CD4-positive, alpha-beta T cell (primary cell): ENCODE results near the gene WFDC8. TPM values are rescaled to one million over a fixed set of nuclear protein-coding genes. Genes with fewer than 3 reads are reported as not detected.
"Not testable (repeated sequence)": the region's sequence is repeated elsewhere in the genome, so short reads cannot be mapped to it uniquely, and the experiment has no call there.

Experiments used
- ATAC-seq: fragments of 200-7000 bp; cut with Tn5 transposase; one replicate; pipeline ENCODE4 v1.10.0; 2022; ENCODE audit warnings: mild to moderate bottlenecking; ENCODE audit not compliant: poor library complexity
- CTCF ChIA-PET: fragments of 350-600 bp; sonication (Branson Sonifier 250); formaldehyde crosslinking; loops from one replicate; lab custom pipeline; 2021; ENCODE audit warnings: antibody characterized with exemption, inconsistent platforms; lab: Charles Lee
- POLR2A ChIA-PET: fragments of 350-600 bp; sonication (Branson Sonifier 250); formaldehyde crosslinking; loops from one replicate; lab custom pipeline; 2021; ENCODE audit warnings: antibody characterized with exemption, inconsistent platforms; lab: Charles Lee
- DNase-seq, 14 experiments: peaks; one replicate each; pipeline ENCODE4 v3.0.0-alpha.2; 2013 to 2020; ENCODE audit warnings: mixed read lengths in 2 of 14
- H3K27ac ChIP-seq, 2 donors: one replicate each; pipeline versions ENCODE4 v1.5.1 to v1.7.0; 2013; ENCODE audit warnings: low read length in 2 of 2, low read depth in 1 of 2, mild to moderate bottlenecking in 1 of 2
- H3K27me3 ChIP-seq, 2 experiments: 1 replicate in 1 of 2; 2 replicates in 1 of 2; pipeline versions ENCODE4 v1.6.1 to v1.7.0; 2013; ENCODE audit warnings: low read length in 2 of 2, control low read depth in 1 of 2, mild to moderate bottlenecking in 1 of 2, moderate library complexity in 1 of 2; ENCODE audit not compliant: insufficient read depth in 2 of 2, control insufficient read depth in 1 of 2
- H3K36me3 ChIP-seq: one replicate; pipeline ENCODE4 v1.6.1; 2013; ENCODE audit warnings: low read length, control low read depth; ENCODE audit not compliant: insufficient read depth
- H3K4me1 ChIP-seq: one replicate; pipeline ENCODE4 v1.6.1; 2013; ENCODE audit warnings: low read length, control low read depth; ENCODE audit not compliant: insufficient read depth
- H3K4me3 ChIP-seq: one replicate; pipeline ENCODE4 v1.5.1; 2013; ENCODE audit warnings: mild to moderate bottlenecking, low read length, moderate library complexity
- H3K9me3 ChIP-seq, 2 experiments: 1 replicate in 1 of 2; 2 replicates in 1 of 2; pipeline versions ENCODE4 v1.6.1 to v1.7.0; 2013; ENCODE audit warnings: low read length in 2 of 2, mild to moderate bottlenecking in 2 of 2, control low read depth in 1 of 2, moderate library complexity in 1 of 2; ENCODE audit not compliant: control insufficient read depth in 1 of 2, insufficient read depth in 1 of 2
- H3K27ac Mint-ChIP-seq: one replicate; pipeline ENCODE4 v1.8.0; 2020; ENCODE audit warnings: mixed read lengths
- H3K27me3 Mint-ChIP-seq: one replicate; pipeline ENCODE4 v1.8.0; 2021; ENCODE audit warnings: mixed read lengths
- H3K36me3 Mint-ChIP-seq: one replicate; pipeline ENCODE4 v1.8.0; 2021; ENCODE audit warnings: low read depth, mixed read lengths
- H3K4me1 Mint-ChIP-seq: one replicate; pipeline ENCODE4 v1.8.0; 2021; ENCODE audit warnings: low read depth, mixed read lengths
- H3K4me3 Mint-ChIP-seq: one replicate; pipeline ENCODE4 v1.8.0; 2020; ENCODE audit warnings: mild to moderate bottlenecking, mixed read lengths
- H3K9me3 Mint-ChIP-seq: one replicate; pipeline ENCODE4 v1.8.0; 2020; ENCODE audit warnings: mixed read lengths
- CTCF ChIP-seq: fragments of 200-600 bp; IDR thresholded peaks from one replicate; pipeline ENCODE4 v1.8.0; 2022; ENCODE audit warnings: antibody characterized with exemption, mild to moderate bottlenecking
- intact Hi-C, 2 experiments: fragments of 100-400 bp; cut with DNase I in 1 of 2; cut with micrococcal nuclease in 1 of 2; formaldehyde crosslinking; loops; one replicate each; pipeline versions ENCODE4 v1.15.1 to v1.9.0; 2023 to 2025; cut with DNase I, micrococcal nuclease
- total RNA-seq, 174 experiments: library from RNA in 2 of 174; stranded (reverse) in 2 of 174; gene quantifications; one replicate each; pipeline ENCODE4 v1.2.3 and lab custom pipeline; 2021 to 2026

WFDC8 gene
- total RNA-seq, 2 experiments from 2014 or later = not detected

GRCh38 chr20:45592574-45593189 is 13.6 kb upstream of the WFDC8 start:
- H3K27ac Mint-ChIP-seq = no peak overlapping the region
- Histone ChIP-seq H3K4me1 (no peaks in the 10 kb centered on the region), H3K27me3 (peaks cover 6 to 18% of the 10 kb centered on the region in 2 experiments), H3K4me3 (no peak overlapping the region), H3K36me3 (no peaks in the 10 kb centered on the region), H3K9me3 (no peaks in the 10 kb centered on the region), H3K27ac (no peak overlapping the region)
- DNase-seq (peak in 3 of 14 experiments; percentile 39 to 48 (median 48)), ATAC-seq (peak; percentile 43)
- ChIA-PET POLR2A (no interaction called here), CTCF (no interaction called here)
- no peak overlapping the region for H3K4me3 Mint-ChIP-seq
- peak; percentile 48 for TF ChIP-seq CTCF
- no peaks in the 10 kb centered on the region for H3K4me1 Mint-ChIP-seq
- intact Hi-C loops = loop anchor here in 1 of 2 experiments (2.0 kb wide), 1 partner anchor 178 kb away; no protein-coding TSS in a partner anchor
- peaks cover 58% of the 10 kb centered on the region for H3K27me3 Mint-ChIP-seq
- no peaks in the 10 kb centered on the region for H3K9me3 Mint-ChIP-seq
- no peaks in the 10 kb centered on the region for H3K36me3 Mint-ChIP-seq

DNA sequence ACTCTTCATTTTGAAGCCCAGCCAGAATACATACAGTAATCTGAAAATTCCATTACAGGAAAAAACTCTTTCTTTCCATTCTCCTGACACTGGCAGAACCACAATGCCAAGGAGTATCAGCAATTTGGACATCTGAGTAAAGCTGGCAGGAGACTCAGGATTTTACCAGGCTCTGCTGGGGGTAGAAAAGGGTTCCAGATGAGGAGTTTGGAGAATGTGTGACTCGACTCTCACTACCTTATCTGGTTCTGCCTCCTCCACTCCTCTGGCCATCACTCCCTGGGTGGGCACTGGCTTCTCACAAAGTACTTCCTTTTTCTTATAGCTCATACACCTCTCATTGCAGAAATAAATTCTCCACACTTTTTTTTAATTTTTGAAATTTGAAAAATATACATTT is 10.6 kb upstream of the WFDC8 start:
- H3K27me3 ChIP-seq = no peaks in the 10 kb centered on the region
- intact Hi-C loops = no loop called here
- H3K9me3 ChIP-seq = no peaks in the 10 kb centered on the region
- H3K36me3 ChIP-seq = no peaks in the 10 kb centered on the region
- H3K27ac ChIP-seq = no peak overlapping the region
- H3K27ac Mint-ChIP-seq = no peak overlapping the region
- H3K27me3 Mint-ChIP-seq = peaks cover 43% of the 10 kb centered on the region
- ATAC-seq = no peak
- H3K4me1 Mint-ChIP-seq = no peaks in the 10 kb centered on the region
- CTCF ChIA-PET = no interaction called here
- no peak overlapping the region for H3K4me3 Mint-ChIP-seq
- TF ChIP-seq CTCF = no peak
- no peak overlapping the region for H3K4me3 ChIP-seq
- no peaks in the 10 kb centered on the region for H3K9me3 Mint-ChIP-seq
- H3K36me3 Mint-ChIP-seq = no peaks in the 10 kb centered on the region
- DNase-seq = no peak
- POLR2A ChIA-PET = no interaction called here
- no peaks in the 10 kb centered on the region for H3K4me1 ChIP-seq

DNA sequence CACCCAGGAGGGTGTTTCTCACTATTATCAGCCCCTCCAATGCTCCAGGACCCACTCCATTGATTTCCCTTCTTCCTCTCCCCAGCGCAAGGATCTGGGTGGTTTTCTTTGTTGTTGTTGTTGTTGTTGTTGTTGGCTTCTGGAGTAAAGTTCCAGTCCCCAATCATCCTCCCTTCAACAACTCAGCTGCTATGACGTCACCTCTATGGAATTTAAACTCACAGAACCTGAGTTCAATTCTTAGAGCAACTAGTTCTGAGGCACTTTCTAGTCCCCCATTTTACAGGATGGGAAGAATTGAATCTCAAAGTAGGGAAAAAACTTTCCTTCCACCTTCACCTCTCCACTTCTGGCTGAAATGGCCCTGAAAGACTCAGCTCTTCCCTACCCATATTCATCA is 9.7 kb upstream of the WFDC8 start:
- no peak for ATAC-seq
- Histone ChIP-seq H3K27ac (no peak overlapping the region), H3K4me3 (no peak overlapping the region), H3K4me1 (no peaks in the 10 kb centered on the region), H3K27me3 (no peaks in the 10 kb centered on the region), H3K36me3 (no peaks in the 10 kb centered on the region), H3K9me3 (no peaks in the 10 kb centered on the region)
- intact Hi-C loops = no loop called here
- no peak for TF ChIP-seq CTCF
- Mint-ChIP-seq H3K27ac (no peak overlapping the region), H3K27me3 (peaks cover 36% of the 10 kb centered on the region), H3K4me1 (no peaks in the 10 kb centered on the region), H3K36me3 (no peaks in the 10 kb centered on the region), H3K4me3 (no peak overlapping the region), H3K9me3 (no peaks in the 10 kb centered on the region)
- ChIA-PET POLR2A (no interaction called here), CTCF (no interaction called here)
- DNase-seq = no peak

DNA sequence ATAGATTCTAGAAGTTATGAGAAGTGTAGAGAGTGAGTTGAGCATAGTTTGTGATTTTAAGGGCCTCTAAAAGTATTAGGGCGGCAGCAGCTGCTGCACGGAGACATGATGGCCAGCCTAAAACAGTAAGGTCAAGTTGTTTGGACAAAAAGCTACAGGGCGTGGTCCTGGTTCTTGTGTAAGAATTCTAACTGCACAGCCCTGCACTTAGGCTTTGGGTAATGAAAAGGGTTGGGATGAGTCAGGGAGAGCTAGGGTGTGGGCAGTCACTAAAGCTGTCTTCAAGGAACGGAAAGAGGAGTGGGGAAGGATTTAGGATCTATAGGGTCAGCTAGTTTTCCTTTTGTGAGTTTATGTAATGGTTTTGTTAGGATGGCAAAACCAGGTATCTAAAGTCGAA is 6.9 kb upstream of the WFDC8 start:
- H3K4me1 Mint-ChIP-seq, H3K4me1 ChIP-seq, H3K9me3 ChIP-seq, H3K36me3 Mint-ChIP-seq, H3K27ac Mint-ChIP-seq, H3K4me3 Mint-ChIP-seq, intact Hi-C loops, H3K27me3 ChIP-seq, ATAC-seq, DNase-seq, H3K4me3 ChIP-seq, POLR2A ChIA-PET, CTCF ChIA-PET, H3K27ac ChIP-seq, H3K9me3 Mint-ChIP-seq, H3K36me3 ChIP-seq: not testable (repeated sequence)
- peaks cover 26% of the 10 kb centered on the region for H3K27me3 Mint-ChIP-seq

DNA sequence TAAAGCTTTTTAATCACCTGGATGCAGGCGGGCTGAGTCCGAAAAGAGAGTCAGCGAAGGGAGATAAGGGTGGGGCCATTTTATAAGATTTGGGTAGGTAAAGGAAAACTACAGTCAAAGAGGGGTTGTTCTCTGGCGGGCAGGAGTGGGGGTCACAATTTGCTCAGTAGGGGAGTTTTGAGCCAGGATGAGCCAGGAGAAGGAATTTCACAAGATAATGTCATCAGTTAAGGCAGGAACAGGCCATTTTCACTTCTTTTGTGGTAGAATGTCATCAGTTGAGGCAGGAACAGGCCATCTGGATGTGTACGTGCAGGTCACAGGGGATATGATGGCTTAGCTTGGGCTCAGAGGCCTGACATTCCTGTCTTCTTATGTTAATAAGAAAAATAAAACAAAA is 5.2 kb upstream of the WFDC8 start:
- peaks cover 5 to 11% of the 10 kb centered on the region in 2 experiments for H3K27me3 ChIP-seq
- ATAC-seq, H3K4me1 Mint-ChIP-seq, H3K27ac ChIP-seq, DNase-seq, H3K36me3 Mint-ChIP-seq, H3K27ac Mint-ChIP-seq, H3K4me1 ChIP-seq, H3K36me3 ChIP-seq, H3K9me3 ChIP-seq, intact Hi-C loops, H3K4me3 ChIP-seq, H3K4me3 Mint-ChIP-seq, H3K9me3 Mint-ChIP-seq, POLR2A ChIA-PET, CTCF ChIA-PET: not testable (repeated sequence)
- H3K27me3 Mint-ChIP-seq = peaks cover 29% of the 10 kb centered on the region
